Retinal pigment epithelial cell (primary cell): ENCODE measurements around the gene CHRNA1.

Source experiments
- DNase-seq: peaks from one replicate; pipeline ENCODE4 v3.0.0-alpha.2; 2010; ENCODE audit warnings: low read depth
- H3K4me3 ChIP-seq: 2 replicates; pipeline ENCODE4 v1.5.1; 2011; ENCODE audit warnings: mild to moderate bottlenecking, low read length, control low read depth, moderate library complexity
- CTCF ChIP-seq: conservative IDR thresholded peaks from 2 replicates; pipeline ENCODE4 v1.5.1; 2011; ENCODE audit warnings: low read depth, low read length, control low read depth, inconsistent platforms

CHRNA1 gene

GRCh38 chr2:174789001-174789400, 24.7 kb upstream of the CHRNA1 start:
- DNase-seq = no peak
- no peak for TF ChIP-seq CTCF
- no peak overlapping the region for H3K4me3 ChIP-seq

- TF ChIP-seq CTCF = no peak
- no peak for DNase-seq
- H3K4me3 ChIP-seq = no peak overlapping the region
These were observed 24.1 kb upstream of the CHRNA1 start for GRCh38 chr2:174788291-174788929.

GRCh38 chr2:174787487-174788205, 23.4 kb upstream of the CHRNA1 start:
- TF ChIP-seq CTCF = no peak
- peak; percentile 94 for DNase-seq
- H3K4me3 ChIP-seq = no peak overlapping the region

DNA sequence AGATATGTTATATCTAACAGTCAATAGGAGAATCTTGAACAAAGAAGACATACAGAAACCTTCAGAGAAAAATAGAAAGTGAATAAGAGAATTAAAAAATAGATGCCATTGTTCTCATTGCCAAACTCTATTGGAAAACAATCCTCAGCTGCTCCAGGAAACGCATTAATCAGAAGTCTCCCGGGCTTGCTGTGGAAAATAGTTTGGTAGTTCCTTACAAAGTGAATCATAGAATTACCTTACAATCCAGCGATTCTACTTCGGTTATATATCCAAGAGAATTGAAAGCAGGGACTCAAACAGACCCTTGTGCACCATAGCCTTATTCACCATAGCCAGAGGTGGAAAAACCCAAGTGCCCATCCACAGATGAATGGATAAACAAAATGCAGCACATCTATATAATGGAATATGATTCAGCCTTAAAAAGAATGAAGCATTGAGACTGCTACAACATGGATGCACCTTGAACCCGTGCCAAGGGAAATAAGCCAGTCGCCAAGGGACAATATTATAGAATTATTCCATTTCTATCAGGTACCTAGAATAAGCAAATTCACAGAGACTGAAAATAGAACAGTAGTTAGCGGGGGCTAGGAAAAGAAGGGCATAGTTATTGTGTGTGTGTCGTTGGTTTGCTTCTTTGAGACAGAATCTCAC, 21.9 kb upstream of the CHRNA1 start:
- TF ChIP-seq CTCF = no peak
- DNase-seq = no peak
- H3K4me3 ChIP-seq = no peak overlapping the region

DNA sequence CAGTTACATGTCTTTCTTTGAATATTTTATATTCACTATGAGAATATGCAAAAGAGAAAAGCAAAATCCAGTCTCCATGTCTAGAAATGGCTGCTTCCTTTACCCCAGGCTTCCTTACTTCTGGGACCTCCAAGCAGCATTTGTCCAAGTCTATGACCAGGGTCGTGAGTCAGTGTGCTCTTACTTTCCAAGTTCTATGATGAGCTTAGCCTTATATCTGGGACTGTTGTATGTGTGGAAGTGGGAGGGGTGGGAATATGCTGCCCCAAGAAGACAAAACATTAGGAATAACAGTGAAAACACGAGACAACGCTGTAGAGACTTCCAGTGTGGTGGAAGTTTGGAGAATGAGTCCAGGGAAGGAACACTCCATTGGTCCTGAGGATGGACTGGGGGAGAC, 21.2 kb upstream of the CHRNA1 start:
- DNase-seq = no peak
- TF ChIP-seq CTCF = no peak

GRCh38 chr2:174784909-174785308, 20.6 kb upstream of the CHRNA1 start:
- TF ChIP-seq CTCF = no peak
- DNase-seq = no peak
- H3K4me3 ChIP-seq = no peak overlapping the region

More for the DNA sequence above, 21.2 kb upstream of the CHRNA1 start:
- no peak overlapping the region for H3K4me3 ChIP-seq

GRCh38 chr2:174784316-174784715, 20.0 kb upstream of the CHRNA1 start:
- TF ChIP-seq CTCF = no peak
- H3K4me3 ChIP-seq = no peak overlapping the region
- no peak for DNase-seq
